Smooth muscle cell (in vitro differentiated cells): ENCODE measurements around the gene LDLR. TPM values are rescaled to one million over a fixed set of nuclear protein-coding genes. Genes with fewer than 3 reads are reported as not detected.

Source experiments
- DNase-seq: peaks from one replicate; lab custom pipeline; 2025; ENCODE audit not compliant: unreplicated experiment; lab: John Stamatoyannopoulos, UW
- H2AFZ ChIP-seq: fragments of 200-600 bp; sonication (generic); 2 replicates; pipeline ENCODE4 v1.6.0; 2016; ENCODE audit warnings: antibody characterized with exemption, low read depth, mild to moderate bottlenecking
- H3F3A ChIP-seq: fragments of 200-600 bp; sonication (generic); 2 replicates; pipeline ENCODE4 v1.6.0; 2017; ENCODE audit warnings: antibody characterized with exemption, low read depth
- H3K27ac ChIP-seq: fragments of 200-600 bp; sonication (generic); 2 replicates; pipeline ENCODE4 v1.5.1; 2016; ENCODE audit warnings: low read depth, mild to moderate bottlenecking
- H3K27me3 ChIP-seq: fragments of 200-600 bp; sonication (generic); 2 replicates; pipeline ENCODE4 v1.6.1; 2016; ENCODE audit warnings: low read depth, mild to moderate bottlenecking
- H3K36me3 ChIP-seq: fragments of 200-600 bp; sonication (generic); 2 replicates; pipeline ENCODE4 v1.5.1; 2016; ENCODE audit warnings: low read depth
- H3K4me1 ChIP-seq: fragments of 200-600 bp; sonication (generic); 2 replicates; pipeline ENCODE4 v1.5.1; 2016; ENCODE audit warnings: low read depth
- H3K4me2 ChIP-seq: fragments of 200-600 bp; sonication (generic); 2 replicates; pipeline ENCODE4 v1.6.0; 2016; ENCODE audit warnings: mild to moderate bottlenecking
- H3K4me3 ChIP-seq: fragments of 200-600 bp; sonication (generic); 2 replicates; pipeline ENCODE4 v1.5.1; 2016; ENCODE audit warnings: mild to moderate bottlenecking
- H3K79me2 ChIP-seq: fragments of 200-600 bp; sonication (generic); 2 replicates; pipeline ENCODE4 v1.6.0; 2016; ENCODE audit warnings: low read depth, mild to moderate bottlenecking
- H3K9ac ChIP-seq: fragments of 200-600 bp; sonication (generic); 2 replicates; pipeline ENCODE4 v1.6.0; 2016; ENCODE audit warnings: low read depth
- H3K9me3 ChIP-seq: fragments of 200-600 bp; sonication (generic); replicated peaks from 2 replicates; pipeline ENCODE4 v1.5.1; 2016; ENCODE audit warnings: low read depth
- H4K20me1 ChIP-seq: fragments of 200-600 bp; sonication (generic); 2 replicates; pipeline ENCODE4 v1.6.0; 2016; ENCODE audit warnings: low read depth
- CTCF ChIP-seq: fragments of 200-600 bp; sonication (generic); IDR thresholded peaks from 2 replicates; pipeline ENCODE4 v1.5.1; 2017; ENCODE audit warnings: borderline replicate concordance, mild to moderate bottlenecking, antibody characterized with exemption; ENCODE audit not compliant: insufficient read depth, poor library complexity, severe bottlenecking
- WGBS: methylation state at CpG from one replicate; pipeline ENCODE4 v1.1.7; 2016; ENCODE audit warnings: low lambda C conversion rate; 5-methylcytosine and 5-hydroxymethylcytosine counted together
- polyA plus RNA-seq: library from polyadenylated mRNA; unstranded; fragments of >200 nt; fragmentation: Nextera tagmentation; extraction: Ambion mirVana; gene quantifications from 2 replicates; pipeline ENCODE4 v1.2.1, GENCODE V29; 2016
- total RNA-seq: library from RNA; depleted of rRNA; stranded (reverse); fragments of >200 nt; gene quantifications from 2 replicates; pipeline ENCODE4 v1.2.3, GENCODE V29; 2014

The LDLR gene
- total and polyA plus RNA-seq, 2 experiments from 2014 or later, result 115 to 164 TPM

GRCh38 chr19:11058246-11059030, 30.8 kb upstream of the LDLR start:
- Histone ChIP-seq H2AFZ (no peak overlapping the region), H3K4me3 (no peak overlapping the region), H3K9me3 (no peaks in the 10 kb centered on the region), H3F3A (no peaks in the 10 kb centered on the region), H4K20me1 (no peaks in the 10 kb centered on the region), H3K27ac (no peak overlapping the region), H3K27me3 (no peaks in the 10 kb centered on the region), H3K9ac (no peak overlapping the region), H3K4me2 (no peak overlapping the region), H3K4me1 (no peaks in the 10 kb centered on the region), H3K36me3 (no peaks in the 10 kb centered on the region), H3K79me2 (no peaks in the 10 kb centered on the region)
- no peak for DNase-seq
- TF ChIP-seq CTCF, result no peak
- 96% methylated on average over 32 of the region's 34 CpGs for WGBS

DNA sequence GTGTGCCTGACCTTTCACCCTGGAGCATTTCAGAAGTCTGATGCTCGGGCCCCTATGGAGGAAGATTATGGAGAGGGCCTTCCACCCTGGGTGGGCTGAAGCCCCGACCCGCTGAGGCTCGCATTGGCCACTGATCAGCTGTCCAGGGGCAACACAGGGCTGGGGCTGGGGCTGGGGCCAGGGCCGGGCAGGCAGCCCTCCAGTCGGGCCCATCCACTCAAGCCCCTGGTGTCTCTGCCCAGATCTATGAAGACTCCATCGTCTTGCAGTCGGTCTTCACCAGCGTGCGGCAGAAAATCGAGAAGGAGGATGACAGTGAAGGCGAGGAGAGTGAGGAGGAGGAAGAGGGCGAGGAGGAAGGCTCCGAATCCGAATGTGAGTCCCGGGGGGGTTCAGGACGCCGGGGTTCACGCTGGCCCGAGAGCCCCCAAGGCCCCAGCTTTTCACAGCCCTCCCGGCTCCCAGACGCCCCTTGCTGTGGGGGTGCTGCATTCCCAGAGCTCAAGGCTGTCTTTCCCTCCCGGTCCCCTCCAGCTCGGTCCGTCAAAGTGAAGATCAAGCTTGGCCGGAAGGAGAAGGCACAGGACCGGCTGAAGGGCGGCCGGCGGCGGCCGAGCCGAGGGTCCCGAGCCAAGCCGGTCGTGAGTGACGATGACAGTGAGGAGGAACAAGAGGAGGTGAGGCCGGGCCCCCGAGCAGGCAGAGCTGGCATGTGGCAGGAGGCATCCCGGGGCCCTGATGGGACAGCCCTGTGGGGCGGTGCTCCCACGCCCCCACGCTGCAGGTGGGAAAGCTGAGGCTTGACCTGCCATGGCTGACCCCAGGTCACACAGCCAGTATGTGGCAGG, 29.5 kb upstream of the LDLR start:
- Histone ChIP-seq H2AFZ (no peak overlapping the region), H3K27me3 (no peaks in the 10 kb centered on the region), H3K4me3 (no peak overlapping the region), H3K27ac (no peak overlapping the region), H3K79me2 (no peaks in the 10 kb centered on the region), H3K4me1 (no peaks in the 10 kb centered on the region), H3F3A (no peaks in the 10 kb centered on the region), H3K9me3 (no peaks in the 10 kb centered on the region), H4K20me1 (no peaks in the 10 kb centered on the region), H3K9ac (no peak overlapping the region), H3K36me3 (no peaks in the 10 kb centered on the region), H3K4me2 (no peak overlapping the region)
- no peak for DNase-seq
- WGBS, result 99% methylated on average over 41 of the region's 43 CpGs
- TF ChIP-seq CTCF, result no peak

DNA sequence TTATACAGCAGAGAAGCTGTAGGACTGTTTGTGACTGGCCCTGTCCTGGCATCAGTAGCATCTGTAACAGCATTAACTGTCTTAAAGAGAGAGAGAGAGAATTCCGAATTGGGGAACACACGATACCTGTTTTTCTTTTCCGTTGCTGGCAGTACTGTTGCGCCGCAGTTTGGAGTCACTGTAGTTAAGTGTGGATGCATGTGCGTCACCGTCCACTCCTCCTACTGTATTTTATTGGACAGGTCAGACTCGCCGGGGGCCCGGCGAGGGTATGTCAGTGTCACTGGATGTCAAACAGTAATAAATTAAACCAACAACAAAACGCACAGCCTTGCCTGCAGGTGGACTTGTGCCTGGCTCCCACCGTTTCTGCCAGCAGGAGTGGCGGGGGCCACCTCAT, 27.3 kb upstream of the LDLR start:
- H3K36me3 ChIP-seq, result no peaks in the 10 kb centered on the region

More for the DNA sequence above, 27.3 kb upstream of the LDLR start:
- TF ChIP-seq CTCF, result no peak
- no peaks in the 10 kb centered on the region for H4K20me1 ChIP-seq
- no peak for DNase-seq
- H3K9ac ChIP-seq, result no peak overlapping the region
- no peak overlapping the region for H3K4me3 ChIP-seq
- H3K9me3 ChIP-seq, result no peaks in the 10 kb centered on the region
- no peak overlapping the region for H3K4me2 ChIP-seq
- no peaks in the 10 kb centered on the region for H3K79me2 ChIP-seq
- no peaks in the 10 kb centered on the region for H3F3A ChIP-seq
- no peaks in the 10 kb centered on the region for H3K4me1 ChIP-seq
- no peaks in the 10 kb centered on the region for H3K27me3 ChIP-seq
- no peak overlapping the region for H3K27ac ChIP-seq
- WGBS, result 91% methylated on average over 14 of the region's 14 CpGs
- no peak overlapping the region for H2AFZ ChIP-seq
